Thoracic aorta (tissue), 2 donors: ENCODE measurements around the gene ACCS. TPM values are rescaled to one million over a fixed set of nuclear protein-coding genes. Genes with fewer than 3 reads are reported as not detected.

Source experiments
- ATAC-seq: fragments of 150-250 bp; one replicate; pipeline ENCODE4 v1.8.0; 2017; ENCODE audit warnings: low read depth; ENCODE audit not compliant: insufficient number of reproducible peaks, low FRiP score
- DNase-seq: peaks from one replicate; pipeline ENCODE4 v3.0.0-alpha.2; 2020; ENCODE audit warnings: low spot score
- H3K27ac ChIP-seq, 2 donors: fragments of 200-600 bp; sonication (generic); 1 replicate in 1 of 2; 2 replicates in 1 of 2; pipeline ENCODE4 v1.5.1; 2016; ENCODE audit warnings: mild to moderate bottlenecking in 2 of 2, moderate library complexity in 2 of 2
- H3K27me3 ChIP-seq: fragments of 200-600 bp; sonication (generic); replicated peaks from 2 replicates; pipeline ENCODE4 v1.6.0; 2016; ENCODE audit warnings: mild to moderate bottlenecking; ENCODE audit not compliant: insufficient read depth
- H3K36me3 ChIP-seq: fragments of 200-600 bp; sonication (generic); one replicate; pipeline ENCODE4 v1.5.1; 2016
- H3K4me1 ChIP-seq, 2 donors: fragments of 200-600 bp; sonication (generic); 1 replicate in 1 of 2; 2 replicates in 1 of 2; pipeline versions ENCODE4 v1.5.1 to v1.6.0; 2016; ENCODE audit warnings: low read depth in 2 of 2, mild to moderate bottlenecking in 1 of 2; ENCODE audit not compliant: control insufficient read depth in 1 of 2
- H3K4me3 ChIP-seq: fragments of 200-600 bp; sonication (generic); 2 replicates; pipeline ENCODE4 v1.5.1; 2016; ENCODE audit warnings: mild to moderate bottlenecking
- H3K9me3 ChIP-seq: fragments of 200-600 bp; sonication (generic); 2 replicates; pipeline ENCODE4 v1.5.1; 2016
- CTCF ChIP-seq: fragments of 200-600 bp; sonication (generic); IDR thresholded peaks from one replicate; pipeline ENCODE4 v1.5.1; 2019; ENCODE audit warnings: antibody characterized with exemption
- total RNA-seq, 2 donors: library from RNA; depleted of rRNA; stranded (reverse); fragments of >200 nt; gene quantifications; one replicate each; pipeline versions ENCODE4 v1.1.0 to v1.2.3, GENCODE V29; 2016

Gene ACCS
- total RNA-seq, 2 donors from 2014 or later = 32.3 to 32.6 TPM

DNA sequence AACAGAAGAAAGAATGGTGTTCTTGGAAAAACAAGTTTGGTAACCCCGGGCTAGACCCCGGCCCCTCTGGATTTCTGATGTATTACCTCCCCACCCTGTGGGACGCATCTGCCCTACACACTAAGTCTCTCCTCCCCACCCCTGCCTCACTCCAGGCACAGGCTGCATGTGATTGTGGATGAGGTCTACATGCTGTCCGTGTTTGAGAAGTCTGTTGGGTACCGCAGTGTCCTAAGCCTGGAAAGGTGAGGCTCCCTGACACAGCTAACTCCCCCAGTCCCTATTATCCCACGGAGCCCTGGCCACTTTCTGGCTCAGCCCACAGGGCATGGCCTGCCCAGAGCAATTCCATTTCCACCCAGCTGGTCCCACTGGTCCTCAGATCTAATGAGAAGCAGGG is 13.3 kb downstream of the ACCS start:
- no peaks in the 10 kb centered on the region for H3K9me3 ChIP-seq
- H3K27ac ChIP-seq = no peak overlapping the region
- H3K36me3 ChIP-seq = peaks cover 9% of the 10 kb centered on the region
- no peaks in the 10 kb centered on the region for H3K4me1 ChIP-seq
- DNase-seq (no peak), ATAC-seq (no peak)
- no peaks in the 10 kb centered on the region for H3K27me3 ChIP-seq
- no peak overlapping the region for H3K4me3 ChIP-seq
- TF ChIP-seq CTCF = no peak

- H3K9me3 ChIP-seq = no peaks in the 10 kb centered on the region
- ATAC-seq (no peak), DNase-seq (no peak)
- H3K4me3 ChIP-seq = no peak overlapping the region
- peaks cover 3% of the 10 kb centered on the region for H3K36me3 ChIP-seq
- no peak for TF ChIP-seq CTCF
- no peaks in the 10 kb centered on the region for H3K27me3 ChIP-seq
- no peaks in the 10 kb centered on the region for H3K4me1 ChIP-seq
- no peak overlapping the region for H3K27ac ChIP-seq
Observed at GRCh38 chr11:44080951-44081350, 14.9 kb downstream of the ACCS start.

GRCh38 chr11:44082645-44083044 is 16.6 kb downstream of the ACCS start:
- no peak overlapping the region for H3K4me3 ChIP-seq
- no peaks in the 10 kb centered on the region for H3K4me1 ChIP-seq
- TF ChIP-seq CTCF = no peak
- H3K27ac ChIP-seq = no peak overlapping the region
- no peak for DNase-seq
- H3K36me3 ChIP-seq = peaks cover 3% of the 10 kb centered on the region
- no peak for ATAC-seq
- no peaks in the 10 kb centered on the region for H3K27me3 ChIP-seq
- H3K9me3 ChIP-seq = no peaks in the 10 kb centered on the region

GRCh38 chr11:44083433-44083832 is 17.4 kb downstream of the ACCS start:
- Histone ChIP-seq H3K36me3 (peaks cover 3% of the 10 kb centered on the region), H3K4me1 (no peaks in the 10 kb centered on the region), H3K27me3 (no peaks in the 10 kb centered on the region), H3K9me3 (no peaks in the 10 kb centered on the region), H3K4me3 (no peak overlapping the region), H3K27ac (no peak overlapping the region)
- no peak for ATAC-seq
- no peak for DNase-seq
- TF ChIP-seq CTCF = no peak

DNA sequence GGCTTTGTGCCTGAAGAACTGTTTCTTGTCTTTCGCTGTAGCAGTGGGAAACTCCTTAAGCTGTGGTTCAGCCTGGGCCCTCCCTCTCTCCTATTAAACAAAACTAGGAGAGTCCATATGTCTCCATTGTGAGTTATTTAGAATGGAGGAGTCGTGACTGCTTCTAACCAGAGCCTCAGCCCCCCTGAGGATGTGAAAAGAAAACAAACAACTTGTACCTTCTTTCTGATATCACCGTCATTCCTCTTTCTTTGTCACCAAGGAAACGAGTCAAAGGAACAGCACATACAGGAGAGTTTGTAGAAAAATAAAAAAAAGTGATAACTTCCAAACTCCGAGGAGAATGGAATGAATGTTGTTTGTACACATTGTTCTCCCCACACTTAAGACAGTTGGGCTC is 17.8 kb downstream of the ACCS start:
- H3K4me3 ChIP-seq = no peak overlapping the region
- no peaks in the 10 kb centered on the region for H3K9me3 ChIP-seq
- H3K36me3 ChIP-seq = peaks cover 3% of the 10 kb centered on the region
- no peaks in the 10 kb centered on the region for H3K4me1 ChIP-seq
- DNase-seq (no peak), ATAC-seq (no peak)
- no peak overlapping the region for H3K27ac ChIP-seq
- H3K27me3 ChIP-seq = no peaks in the 10 kb centered on the region
- no peak for TF ChIP-seq CTCF
